Measurements from ENCODE around the gene ZNF514. TPM values are rescaled to one million over a fixed set of nuclear protein-coding genes. Genes with fewer than 3 reads are reported as not detected.
A peak's percentile ranks its signal among the peaks of the same experiment; 100 is the strongest.

The ZNF514 gene
- total RNA-seq, 4 donors from 2014 or later, result 16.1 to 24.6 (median 17.3) TPM

DNA sequence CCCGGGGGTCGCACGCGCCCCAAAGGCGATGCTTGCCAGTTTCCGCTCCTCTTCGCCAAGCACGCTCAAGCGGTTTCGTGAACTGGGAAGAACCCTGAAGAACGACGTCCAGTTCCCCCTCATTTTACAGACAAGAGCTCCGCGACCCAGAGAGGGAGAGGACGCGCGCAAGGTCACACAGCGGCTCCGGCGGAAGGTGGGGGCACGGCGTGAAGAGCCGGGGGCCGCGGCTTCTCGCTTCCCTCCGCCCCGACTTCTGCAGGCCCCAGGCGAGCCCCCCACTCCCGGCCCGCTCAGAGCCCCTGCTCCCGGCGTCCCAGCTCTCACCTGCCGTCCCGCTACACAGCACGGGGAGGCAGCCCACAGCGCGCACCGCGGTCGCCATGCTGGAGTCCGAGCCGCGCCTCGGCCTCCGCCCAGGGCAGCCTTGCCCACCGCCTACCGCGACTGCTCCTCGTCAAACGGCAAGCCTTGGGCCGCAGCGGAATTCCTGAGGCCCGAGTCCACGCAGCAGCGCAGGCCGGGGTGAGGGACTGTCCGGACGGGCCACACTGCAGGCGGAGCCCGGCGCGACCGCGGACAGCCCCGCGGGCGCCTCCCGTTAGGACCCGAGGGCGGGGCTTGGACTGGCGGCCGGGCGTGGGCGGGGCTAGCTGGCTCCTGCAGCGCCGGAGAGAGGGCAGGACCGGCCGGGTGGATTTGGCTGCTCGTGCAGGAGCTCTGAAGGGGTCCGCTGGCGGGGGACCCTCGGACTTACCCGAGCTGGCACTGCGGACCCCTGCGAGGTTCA lies 38.0 kb downstream of the ZNF514 start, which contains the start of gene MRPS5:
TSS of gene MRPS5 (minus strand) at position 402 of the 790 bp plus-strand sequence. CDS start at position 385, 17 bp downstream.
- TF ChIP-seq EP300 (IDR thresholded peaks at IDR 0.05), result no peak
- TF ChIP-seq POLR2AphosphoS5 (IDR thresholded peaks at IDR 0.05), result peak; percentile 58
- peak in 2 of 4 experiments; percentile 17 to 24 for TF ChIP-seq CTCF (IDR thresholded peaks at IDR 0.05)
- peak; percentile 49 to 62 for TF ChIP-seq POLR2A (IDR thresholded peaks at IDR 0.05)
- no CpG with 5 or more reads among the region's 86 CpGs for WGBS, 2 donors (ENCODE audit: low coverage in 1 of 2)
- Histone ChIP-seq H3K4me3 (peak within 1 kb of the TSS; percentile 96 to 99), H3K27me3 (no peaks in the 10 kb centered on the region), H3K36me3 (peaks cover 0 to 8% of the 10 kb centered on the region in 2 donors), H3K27ac (peak within 1 kb of the TSS; percentile 83 to 93 (median 92)), H3K9me3 (no peaks in the 10 kb centered on the region), H3K4me1 (peaks cover 0 to 45% (median 16%) of the 10 kb centered on the region in 3 donors)
- peak; percentile 97 for ATAC-seq

GRCh38 chr2:95121093-95121406 lies 38.6 kb downstream of the ZNF514 start:
- peaks cover 0 to 11% of the 10 kb centered on the region in 2 donors for H3K36me3 ChIP-seq
- peak overlapping the region; percentile 83 to 93 (median 92) for H3K27ac ChIP-seq
- H3K9me3 ChIP-seq, result no peaks in the 10 kb centered on the region
- WGBS, 2 donors (ENCODE audit: low coverage in 1 of 2), result 0% methylated on average over 8 to 9 of the region's 11 CpGs
- peaks cover 0 to 45% (median 16%) of the 10 kb centered on the region in 3 donors for H3K4me1 ChIP-seq
- ATAC-seq, result no peak
- no peaks in the 10 kb centered on the region for H3K27me3 ChIP-seq
- TF ChIP-seq CTCF (IDR thresholded peaks at IDR 0.05) (no peak), POLR2AphosphoS5 (IDR thresholded peaks at IDR 0.05) (no peak), POLR2A (IDR thresholded peaks at IDR 0.05) (no peak), EP300 (IDR thresholded peaks at IDR 0.05) (no peak)
- peak overlapping the region; percentile 96 to 99 for H3K4me3 ChIP-seq

- H3K36me3 ChIP-seq, result peaks cover 3 to 57% of the 10 kb centered on the region in 2 donors
- WGBS, 2 donors (ENCODE audit: low coverage in 1 of 2), result 7 to 12% methylated on average over 5 to 7 of the region's 7 CpGs
- TF ChIP-seq CTCF (IDR thresholded peaks at IDR 0.05) (peak in 3 of 4 experiments; percentile 55 to 76 (median 61)), POLR2A (IDR thresholded peaks at IDR 0.05) (no peak)
These were observed 44.2 kb downstream of the ZNF514 start for GRCh38 chr2:95115418-95115817.

GRCh38 chr2:95113464-95113863 lies 46.2 kb downstream of the ZNF514 start:
- Histone ChIP-seq H3K27me3 (no peaks in the 10 kb centered on the region), H3K9me3 (no peaks in the 10 kb centered on the region), H3K36me3 (peaks cover 13 to 76% of the 10 kb centered on the region in 2 donors), H3K27ac (no peak overlapping the region), H3K4me1 (peaks cover 0 to 22% (median 0%) of the 10 kb centered on the region in 3 donors), H3K4me3 (no peak overlapping the region)
- WGBS, 2 donors (ENCODE audit: low coverage in 1 of 2), result 91% methylated on average over 5 to 7 of the region's 7 CpGs
- ATAC-seq, result no peak
- TF ChIP-seq EP300 (IDR thresholded peaks at IDR 0.05) (no peak), POLR2AphosphoS5 (IDR thresholded peaks at IDR 0.05) (no peak), CTCF (IDR thresholded peaks at IDR 0.05) (no peak), POLR2A (IDR thresholded peaks at IDR 0.05) (no peak)

More at GRCh38 chr2:95115418-95115817, 44.2 kb downstream of the ZNF514 start:
- Histone ChIP-seq H3K27me3 (no peaks in the 10 kb centered on the region), H3K9me3 (no peaks in the 10 kb centered on the region), H3K4me3 (no peak overlapping the region), H3K27ac (no peak overlapping the region), H3K4me1 (peaks cover 0 to 42% (median 10%) of the 10 kb centered on the region in 3 donors)
- ATAC-seq, result peak; percentile 79

- H3K9me3 ChIP-seq, result no peaks in the 10 kb centered on the region
- no peak overlapping the region for H3K4me3 ChIP-seq
- no peaks in the 10 kb centered on the region for H3K27me3 ChIP-seq
- H3K36me3 ChIP-seq, result peaks cover 29 to 96% of the 10 kb centered on the region in 2 donors
- no peak overlapping the region for H3K27ac ChIP-seq
- ATAC-seq, result no peak
- TF ChIP-seq POLR2AphosphoS5 (IDR thresholded peaks at IDR 0.05) (no peak), POLR2A (IDR thresholded peaks at IDR 0.05) (no peak), CTCF (IDR thresholded peaks at IDR 0.05) (no peak), EP300 (IDR thresholded peaks at IDR 0.05) (no peak)
- H3K4me1 ChIP-seq, result peaks cover 0 to 6% (median 0%) of the 10 kb centered on the region in 3 donors
These were observed 49.3 kb downstream of the ZNF514 start for GRCh38 chr2:95110395-95110794.
